GM19455 (cell line): ENCODE data around the gene ZNF536.

Source experiments
- ATAC-seq: cut with Tn5 transposase; IDR thresholded peaks from one replicate; pipeline ENCODE4 v1.9.1; 2021; ENCODE audit not compliant: unreplicated experiment

ZNF536 gene

GRCh38 chr19:30519607-30520205 is 147.5 kb downstream of the ZNF536 start:
- ATAC-seq = no peak

DNA sequence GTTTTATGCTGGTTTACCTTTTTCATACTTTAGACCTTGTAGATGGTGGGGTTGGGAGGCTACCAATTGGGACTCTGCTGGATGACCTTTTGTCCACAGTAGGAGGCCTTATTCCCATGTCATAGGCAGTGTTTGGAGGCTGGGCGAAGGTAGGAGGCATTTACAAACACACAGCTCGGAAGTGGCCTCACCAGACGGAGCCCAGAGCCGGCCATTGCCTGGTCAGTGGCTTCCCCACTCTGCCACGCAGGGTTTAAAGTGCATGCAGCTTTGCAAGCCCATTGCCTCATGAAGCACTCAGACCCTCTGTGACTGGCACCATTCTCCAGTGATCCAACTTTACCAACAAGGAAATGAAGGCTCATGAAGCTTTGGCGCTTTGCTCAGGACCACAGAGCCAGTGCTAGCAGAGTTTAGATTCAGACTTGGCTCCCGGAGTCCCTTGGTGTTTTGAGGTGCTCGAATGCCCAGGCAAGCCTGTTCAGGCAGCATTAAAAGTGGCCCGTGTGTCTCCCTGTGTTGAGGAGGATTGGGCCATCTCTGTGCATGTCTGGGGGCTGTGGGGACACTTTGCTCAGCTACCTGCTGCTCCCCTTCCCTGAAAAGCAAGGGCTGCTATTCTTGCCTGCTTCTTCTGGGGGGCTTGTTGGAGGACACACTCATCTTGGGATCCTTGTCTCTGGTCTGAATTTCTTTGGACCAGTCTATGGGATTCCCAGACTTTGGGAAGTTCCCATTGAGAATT is 148.7 kb downstream of the ZNF536 start:
- no peak for ATAC-seq

DNA sequence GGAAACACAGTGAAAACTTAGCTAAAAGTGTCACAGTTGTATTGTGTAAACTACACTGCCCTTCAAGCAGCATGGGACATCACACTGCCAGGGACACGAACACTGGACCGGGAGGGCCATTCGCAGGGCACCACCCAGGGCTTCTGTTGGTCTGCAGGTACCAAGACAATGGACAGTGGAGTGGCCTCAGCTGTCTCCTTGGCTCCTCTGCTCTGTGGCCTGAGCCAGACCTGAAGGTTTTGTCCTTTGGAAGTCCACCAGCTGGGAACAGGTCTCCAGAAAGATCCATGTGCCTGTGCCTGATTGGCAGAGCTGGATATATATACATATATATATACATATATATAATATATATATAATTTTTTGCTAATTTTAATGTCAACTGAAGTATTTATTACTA is 149.8 kb downstream of the ZNF536 start:
- ATAC-seq = no peak

- no peak for ATAC-seq
These were observed 150.2 kb downstream of the ZNF536 start for GRCh38 chr19:30522341-30522740.

DNA sequence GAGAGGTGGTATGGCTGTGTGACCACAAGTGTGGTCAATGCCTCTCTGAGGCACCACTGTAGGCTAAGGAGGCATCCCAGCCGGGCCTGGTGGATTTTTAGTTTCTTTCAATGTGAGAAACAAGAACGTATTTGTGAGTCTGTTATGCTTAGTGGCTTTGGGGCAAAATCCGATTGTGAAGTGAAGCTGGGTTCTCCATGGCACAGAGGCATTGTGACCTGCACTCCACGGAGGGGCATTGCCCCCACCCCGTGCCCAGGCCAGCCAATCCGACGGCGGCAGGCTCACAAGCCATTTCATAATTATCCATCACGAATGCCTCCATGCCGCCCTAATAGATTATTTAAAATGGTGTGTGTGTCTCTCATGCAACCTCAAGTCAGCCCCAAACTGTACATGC is 151.6 kb downstream of the ZNF536 start:
- ATAC-seq = no peak

DNA sequence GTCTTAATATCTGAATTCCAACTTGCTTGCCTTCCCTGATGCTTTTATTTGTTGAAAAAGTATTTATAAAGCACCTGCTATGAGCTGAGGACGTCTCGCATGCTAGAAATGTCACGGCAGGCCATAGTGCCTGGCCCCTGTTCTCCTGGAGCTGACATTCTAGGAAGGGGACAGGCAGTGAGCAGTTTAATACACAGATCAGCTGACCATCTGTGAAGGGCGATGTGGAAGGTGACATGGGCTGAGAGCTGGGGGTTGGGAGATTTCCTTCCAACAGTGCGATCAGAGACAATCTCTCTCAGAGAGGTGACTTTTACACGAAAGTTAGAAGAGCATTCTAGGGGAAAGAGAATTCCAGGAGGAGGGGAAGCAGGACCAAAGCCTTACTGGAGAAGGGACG is 153.2 kb downstream of the ZNF536 start:
- ATAC-seq = no peak

DNA sequence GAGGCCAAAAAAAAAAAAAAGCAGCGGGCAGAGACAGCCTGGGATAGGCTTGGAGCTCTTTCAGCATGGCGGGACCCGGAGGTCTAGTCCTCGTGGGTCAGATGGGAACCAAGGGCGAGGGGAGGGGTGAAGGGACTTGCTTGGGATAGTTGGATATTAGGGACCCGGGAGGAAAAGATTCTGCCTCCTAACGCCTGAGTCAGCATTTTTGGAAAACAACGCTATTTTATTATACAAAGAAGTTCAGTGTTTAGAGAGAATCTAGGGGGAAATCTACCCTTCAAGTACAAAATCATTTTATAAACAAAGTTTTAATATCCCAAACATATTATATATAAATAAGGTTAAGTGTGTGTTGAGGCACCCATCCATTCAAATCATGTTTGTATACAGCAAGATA is 156.7 kb downstream of the ZNF536 start:
- no peak for ATAC-seq

- ATAC-seq = no peak
These were observed 157.7 kb downstream of the ZNF536 start for GRCh38 chr19:30529876-30530275.

- ATAC-seq = no peak
These were observed 158.6 kb downstream of the ZNF536 start for GRCh38 chr19:30530751-30531150.

- ATAC-seq = no peak
These were observed 162.8 kb downstream of the ZNF536 start for GRCh38 chr19:30535011-30535410.

- ATAC-seq = no peak
These were observed 164.8 kb downstream of the ZNF536 start for GRCh38 chr19:30536975-30537374.

DNA sequence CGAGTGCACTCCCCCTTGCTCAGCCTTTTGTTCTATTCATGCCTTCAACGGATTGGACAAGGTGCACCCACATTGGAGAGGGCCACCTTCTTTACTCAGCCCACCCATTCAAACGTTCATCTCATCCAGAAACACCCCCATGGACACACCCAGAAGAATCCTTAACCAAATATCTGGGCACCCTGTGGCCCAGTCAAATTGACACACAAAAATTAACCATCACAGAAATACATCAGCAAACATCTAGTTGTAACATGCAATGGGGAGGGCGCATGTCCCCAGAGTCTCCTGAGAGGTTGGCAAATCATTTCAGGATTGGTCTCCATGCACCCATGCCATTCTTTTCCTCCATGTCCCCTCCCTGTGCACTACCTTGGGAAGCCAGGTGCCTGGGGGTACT is 167.1 kb downstream of the ZNF536 start:
- no peak for ATAC-seq

DNA sequence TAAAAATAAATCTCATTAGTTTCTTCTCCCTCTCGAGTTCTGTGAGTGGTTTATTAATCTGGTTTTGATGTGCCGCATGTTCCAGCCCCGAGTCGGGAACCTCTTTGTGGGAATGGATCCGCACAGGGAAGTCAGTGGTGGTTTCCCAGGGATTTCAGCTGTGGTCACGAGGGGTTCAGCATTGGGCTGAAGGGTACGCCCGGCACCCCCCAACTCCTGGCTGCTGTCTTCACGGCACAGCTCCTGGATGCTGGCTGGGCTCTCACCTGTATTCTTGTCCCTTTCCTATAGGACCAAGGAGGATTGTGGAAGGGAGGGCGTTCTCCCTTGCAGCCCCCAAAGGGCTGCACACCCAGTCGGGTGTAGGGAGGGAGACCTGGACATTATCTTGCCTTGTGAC is 167.8 kb downstream of the ZNF536 start:
- ATAC-seq = no peak

GRCh38 chr19:30540761-30541160 is 168.6 kb downstream of the ZNF536 start:
- ATAC-seq = no peak

DNA sequence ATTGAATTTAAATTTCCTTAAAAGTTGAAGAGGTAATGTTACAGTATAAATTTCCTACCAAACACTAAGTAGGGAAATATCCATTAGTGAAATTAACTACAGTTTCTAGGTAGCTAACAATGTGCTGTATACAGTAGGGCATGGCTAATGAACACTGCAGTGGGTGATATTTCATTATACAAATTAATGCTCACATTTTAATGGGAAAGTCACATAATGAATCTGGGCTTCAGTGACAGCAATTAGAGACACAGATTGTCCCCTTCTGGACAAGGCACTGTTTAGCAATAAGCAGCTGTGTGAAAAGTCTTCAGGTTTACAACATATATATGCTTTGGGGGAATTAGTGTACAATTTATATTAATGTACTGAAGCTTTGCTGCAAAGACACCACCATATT is 169.4 kb downstream of the ZNF536 start:
- ATAC-seq = no peak

GRCh38 chr19:30543243-30543945 is 171.2 kb downstream of the ZNF536 start:
- no peak for ATAC-seq

DNA sequence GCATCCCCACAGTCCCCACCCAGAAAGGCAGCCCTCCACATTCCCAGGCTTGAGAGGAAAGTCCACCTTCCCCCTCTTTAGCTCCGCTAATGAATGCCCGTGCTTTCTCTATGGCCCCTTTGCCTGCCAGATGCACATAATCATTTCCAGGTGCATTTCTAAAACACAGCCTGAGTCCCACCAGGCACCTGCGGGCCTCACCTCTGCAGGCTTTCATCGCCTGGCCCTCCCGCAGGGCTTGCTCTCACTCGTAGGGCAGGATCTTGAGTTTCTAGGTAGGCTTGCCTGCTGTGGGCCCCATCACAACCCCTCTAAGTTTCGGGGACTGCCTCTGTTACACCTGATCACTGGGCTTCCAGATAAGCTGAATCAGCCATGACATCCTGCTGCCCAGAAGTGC is 173.6 kb downstream of the ZNF536 start:
- ATAC-seq = no peak

DNA sequence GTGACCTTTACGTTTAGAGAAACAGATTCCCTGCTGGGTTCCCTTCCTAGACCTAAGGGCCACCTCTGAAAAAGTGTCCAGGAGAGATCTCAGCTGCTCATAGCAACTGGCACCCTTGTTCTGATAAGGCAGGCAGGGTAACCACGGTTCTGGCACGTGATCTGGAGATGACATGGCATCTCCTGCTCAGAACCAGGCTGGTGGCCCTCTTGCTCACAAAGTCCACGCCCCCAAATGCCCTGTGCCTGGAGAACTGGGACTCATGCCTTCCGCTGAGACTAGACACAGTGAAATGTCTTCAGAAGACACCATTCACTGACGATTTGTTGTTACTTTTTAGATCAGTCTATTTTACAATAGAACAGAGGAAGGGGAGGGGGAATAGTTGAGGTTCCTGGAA is 174.1 kb downstream of the ZNF536 start:
- no peak for ATAC-seq

- no peak for ATAC-seq
These were observed 175.1 kb downstream of the ZNF536 start for GRCh38 chr19:30547246-30547645.

GRCh38 chr19:30549151-30549550 is 177.0 kb downstream of the ZNF536 start:
- ATAC-seq = no peak

- no peak for ATAC-seq
These were observed 179.1 kb downstream of the ZNF536 start for GRCh38 chr19:30551271-30551670.

DNA sequence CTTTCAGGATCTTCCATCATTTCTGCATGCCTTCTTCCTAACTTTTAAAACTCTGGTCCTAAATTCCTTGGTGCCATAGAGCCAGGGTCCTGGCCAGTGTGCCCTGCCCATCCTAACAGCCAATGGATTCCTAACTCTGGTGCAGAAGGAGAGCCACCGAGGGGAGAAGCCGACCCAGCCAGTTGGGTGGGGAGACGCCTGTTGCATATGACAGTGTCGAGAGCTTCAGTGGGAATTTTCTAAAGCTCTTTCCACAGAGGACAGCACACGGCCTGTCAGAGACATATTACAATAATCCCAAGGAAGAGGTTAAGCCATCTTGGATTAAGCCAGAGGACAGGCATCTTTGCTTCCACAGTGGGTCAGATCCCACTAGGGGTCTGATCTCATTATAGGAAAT is 180.4 kb downstream of the ZNF536 start:
- ATAC-seq = no peak
